GM18907 (cell line): ENCODE data around the gene MRPL47.

Experiments
- ATAC-seq: cut with Tn5 transposase; IDR thresholded peaks from one replicate; pipeline ENCODE4 v1.9.1; 2021; ENCODE audit warnings: mild to moderate bottlenecking, moderate library complexity; ENCODE audit not compliant: unreplicated experiment

Gene MRPL47

GRCh38 chr3:179591313-179591712 is 13.1 kb downstream of the MRPL47 start:
- no peak for ATAC-seq

GRCh38 chr3:179590669-179591068 is 13.8 kb downstream of the MRPL47 start:
- ATAC-seq, result no peak

- peak; percentile 51 for ATAC-seq
Observed at GRCh38 chr3:179589143-179589542, 15.3 kb downstream of the MRPL47 start.

- ATAC-seq, result no peak
Observed at GRCh38 chr3:179580992-179581391, 23.4 kb downstream of the MRPL47 start.

- ATAC-seq, result peak; percentile 20
Observed at GRCh38 chr3:179565496-179565895, 38.9 kb downstream of the MRPL47 start.

GRCh38 chr3:179563271-179563783 is 41.1 kb downstream of the MRPL47 start:
- peak; percentile 56 for ATAC-seq

GRCh38 chr3:179562591-179563270 is 41.7 kb downstream of the MRPL47 start, which contains the start of gene ACTL6A:
ACTL6A (plus strand) TSS chr3:179562926; CDS start chr3:179563093, 167 bp downstream.
- peak; percentile 97 for ATAC-seq

- ATAC-seq, result no peak
Observed at GRCh38 chr3:179560791-179561190, 43.6 kb downstream of the MRPL47 start.

GRCh38 chr3:179558742-179559364 is 45.6 kb downstream of the MRPL47 start:
- no peak for ATAC-seq

- no peak for ATAC-seq
Observed at GRCh38 chr3:179551349-179552105, 52.9 kb downstream of the MRPL47 start.

- ATAC-seq, result no peak
Observed at GRCh38 chr3:179546814-179547241, 57.6 kb downstream of the MRPL47 start.

GRCh38 chr3:179544981-179545645 is 59.3 kb downstream of the MRPL47 start:
- no peak for ATAC-seq

GRCh38 chr3:179542375-179542774 is 62.1 kb downstream of the MRPL47 start:
- no peak for ATAC-seq

GRCh38 chr3:179541596-179541995 is 62.8 kb downstream of the MRPL47 start:
- no peak for ATAC-seq

- ATAC-seq, result no peak
Observed at GRCh38 chr3:179541094-179541493, 63.3 kb downstream of the MRPL47 start.
